ENCODE measurements around the gene GOT1. TPM values are rescaled to one million over a fixed set of nuclear protein-coding genes. Genes with fewer than 3 reads are reported as not detected.

The GOT1 gene
- polyA plus RNA-seq, 4 donors, result 23.5 to 105 (median 72.0) TPM

DNA sequence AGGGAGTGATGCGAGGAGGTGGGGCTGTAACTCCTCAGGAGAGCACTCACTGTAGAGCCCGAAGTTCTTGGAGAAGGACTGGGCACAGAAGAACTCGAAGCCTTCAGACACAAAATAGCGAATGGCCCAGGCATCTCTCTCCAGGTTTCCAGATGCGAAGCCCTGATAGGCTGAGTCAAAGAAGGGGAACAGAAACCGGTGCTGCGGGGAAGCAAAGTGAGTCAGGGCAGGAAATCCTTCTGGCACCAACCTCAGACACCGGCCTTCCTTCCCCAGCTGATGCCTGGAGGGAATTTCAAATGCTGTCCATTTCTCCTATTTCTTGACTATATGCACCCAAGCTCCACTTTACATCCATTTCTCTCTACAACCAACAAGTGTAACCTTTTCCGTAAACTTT lies 26.8 kb downstream of the GOT1 start:
- Histone ChIP-seq H3K9me3 (ENCODE audit: control insufficient read depth in 2 of 2, insufficient read depth in 1 of 2, low read depth in 1 of 2, low read length in 1 of 2) (no peaks in the 10 kb centered on the region), H3K27me3 (ENCODE audit: control insufficient read depth in 3 of 3, insufficient read depth in 3 of 3, low read length in 3 of 3) (no peaks in the 10 kb centered on the region), H3K4me3 (ENCODE audit: low read depth in 1 of 3, low read length in 3 of 3) (no peak overlapping the region), H3K36me3 (ENCODE audit: control insufficient read depth in 3 of 3, insufficient read depth in 2 of 3, low read depth in 1 of 3, low read length in 3 of 3) (peaks cover 17 to 54% (median 33%) of the 10 kb centered on the region in 3 donors), H3K4me1 (ENCODE audit: control insufficient read depth in 3 of 3, insufficient read depth in 2 of 3, low read depth in 1 of 3, low read length in 2 of 3) (no peaks in the 10 kb centered on the region), H3K27ac (ENCODE audit: low read depth in 1 of 3, low read length in 2 of 3) (no peak overlapping the region)
- 81 to 91% (median 90%) methylated on average over 9 of the region's 9 CpGs for WGBS, 3 donors
- FAIRE-seq (no peak), DNase-seq (no peak)

DNA sequence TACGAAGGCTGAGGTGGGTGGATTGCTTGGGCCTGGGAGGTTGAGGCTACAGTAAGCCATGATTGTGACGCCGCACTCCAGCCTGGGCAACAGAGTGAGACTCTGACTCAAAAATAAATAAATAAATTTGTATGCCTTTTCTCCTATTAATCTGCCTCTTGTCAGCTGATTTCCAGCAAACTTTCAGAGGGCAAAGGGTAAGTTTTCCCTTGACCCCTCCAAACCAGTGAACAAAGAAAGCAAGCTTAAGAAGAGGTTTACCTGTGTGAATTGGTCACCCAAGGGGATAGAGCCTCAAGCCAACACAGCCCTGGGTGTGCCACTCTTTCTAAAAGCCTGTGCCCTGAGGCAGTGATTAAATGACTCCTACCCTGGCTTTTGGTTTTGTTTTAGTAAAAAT lies 30.8 kb downstream of the GOT1 start:
- DNase-seq (no peak), FAIRE-seq (no peak)
- Histone ChIP-seq H3K36me3 (ENCODE audit: control insufficient read depth in 3 of 3, insufficient read depth in 2 of 3, low read depth in 1 of 3, low read length in 3 of 3) (peaks cover 23 to 56% (median 37%) of the 10 kb centered on the region in 3 donors), H3K27ac (ENCODE audit: low read depth in 1 of 3, low read length in 2 of 3) (no peak overlapping the region), H3K4me3 (ENCODE audit: low read depth in 1 of 3, low read length in 3 of 3) (no peak overlapping the region), H3K4me1 (ENCODE audit: control insufficient read depth in 3 of 3, insufficient read depth in 2 of 3, low read depth in 1 of 3, low read length in 2 of 3) (no peaks in the 10 kb centered on the region), H3K27me3 (ENCODE audit: control insufficient read depth in 3 of 3, insufficient read depth in 3 of 3, low read length in 3 of 3) (no peaks in the 10 kb centered on the region), H3K9me3 (ENCODE audit: control insufficient read depth in 2 of 2, insufficient read depth in 1 of 2, low read depth in 1 of 2, low read length in 1 of 2) (no peaks in the 10 kb centered on the region)
- WGBS, 3 donors, result 95 to 96% (median 95%) methylated on average over 3 of the region's 3 CpGs

DNA sequence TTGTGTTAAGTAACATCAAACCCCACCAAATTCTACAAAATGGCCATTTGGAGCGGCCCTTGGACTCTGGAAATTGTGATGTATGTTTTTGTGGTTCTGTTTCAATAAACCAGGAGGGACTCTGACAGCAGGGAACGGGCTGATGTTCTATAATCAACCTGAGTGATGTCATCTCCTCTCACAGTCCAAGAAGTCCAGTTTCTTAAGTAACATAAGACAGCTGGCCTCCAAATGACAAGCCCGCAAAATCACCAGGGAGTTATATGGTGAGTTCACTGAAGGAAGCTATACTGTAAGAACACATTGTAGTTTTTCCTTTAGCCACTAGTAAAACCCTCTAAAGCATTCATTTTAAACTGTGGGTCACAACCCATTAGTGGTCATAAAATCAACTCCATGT lies 34.0 kb downstream of the GOT1 start:
- DNase-seq (peak in 1 of 2 donors; percentile 36), FAIRE-seq (no peak)
- Histone ChIP-seq H3K4me1 (ENCODE audit: control insufficient read depth in 3 of 3, insufficient read depth in 2 of 3, low read depth in 1 of 3, low read length in 2 of 3) (no peaks in the 10 kb centered on the region), H3K27ac (ENCODE audit: low read depth in 1 of 3, low read length in 2 of 3) (no peak overlapping the region), H3K36me3 (ENCODE audit: control insufficient read depth in 3 of 3, insufficient read depth in 2 of 3, low read depth in 1 of 3, low read length in 3 of 3) (peaks cover 20 to 36% (median 23%) of the 10 kb centered on the region in 3 donors), H3K4me3 (ENCODE audit: low read depth in 1 of 3, low read length in 3 of 3) (no peak overlapping the region), H3K9me3 (ENCODE audit: control insufficient read depth in 2 of 2, insufficient read depth in 1 of 2, low read depth in 1 of 2, low read length in 1 of 2) (no peaks in the 10 kb centered on the region), H3K27me3 (ENCODE audit: control insufficient read depth in 3 of 3, insufficient read depth in 3 of 3, low read length in 3 of 3) (no peaks in the 10 kb centered on the region)
- WGBS, 3 donors, result 69 to 74% (median 70%) methylated on average over 3 of the region's 3 CpGs

DNA sequence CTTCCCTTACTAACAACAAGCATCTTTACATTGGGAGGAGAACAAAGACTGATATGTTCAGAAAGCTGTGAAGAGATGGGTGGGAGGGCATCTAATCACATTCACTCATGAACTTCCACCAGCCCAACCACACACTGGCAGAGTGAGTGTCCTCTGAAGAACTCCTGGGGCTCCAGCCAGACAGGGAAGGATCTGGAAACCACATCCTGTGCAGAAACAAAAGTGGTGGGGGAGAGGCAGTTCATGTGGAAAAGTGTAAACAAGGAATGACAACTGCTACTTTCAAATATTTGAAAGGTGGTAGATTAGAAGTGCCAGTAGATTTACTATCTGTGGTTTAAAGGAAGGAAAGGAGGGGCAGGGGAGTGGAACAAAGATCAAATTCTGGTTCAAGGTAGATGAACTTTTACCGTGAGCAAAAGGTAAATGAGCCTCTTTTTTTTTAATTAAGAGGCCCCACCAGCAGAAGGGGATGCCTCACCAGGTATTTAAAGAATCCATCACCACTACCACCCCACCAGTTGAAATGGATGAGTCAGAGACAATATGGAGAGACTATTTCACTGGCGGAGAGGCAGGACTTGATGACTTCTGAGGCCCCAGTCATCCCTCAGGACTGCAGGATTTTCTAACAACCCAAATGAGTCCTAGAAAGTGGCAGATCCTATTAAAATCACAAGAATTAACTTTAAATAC lies 34.5 kb downstream of the GOT1 start:
- Histone ChIP-seq H3K27ac (ENCODE audit: low read depth in 1 of 3, low read length in 2 of 3) (no peak overlapping the region), H3K27me3 (ENCODE audit: control insufficient read depth in 3 of 3, insufficient read depth in 3 of 3, low read length in 3 of 3) (no peaks in the 10 kb centered on the region), H3K9me3 (ENCODE audit: control insufficient read depth in 2 of 2, insufficient read depth in 1 of 2, low read depth in 1 of 2, low read length in 1 of 2) (no peaks in the 10 kb centered on the region), H3K4me3 (ENCODE audit: low read depth in 1 of 3, low read length in 3 of 3) (no peak overlapping the region), H3K4me1 (ENCODE audit: control insufficient read depth in 3 of 3, insufficient read depth in 2 of 3, low read depth in 1 of 3, low read length in 2 of 3) (no peaks in the 10 kb centered on the region), H3K36me3 (ENCODE audit: control insufficient read depth in 3 of 3, insufficient read depth in 2 of 3, low read depth in 1 of 3, low read length in 3 of 3) (peaks cover 20 to 32% (median 23%) of the 10 kb centered on the region in 3 donors)
- WGBS, 3 donors, result 41 to 60% (median 59%) methylated on average over 2 of the region's 2 CpGs
- DNase-seq, result peak in 1 of 2 donors; percentile 11
- FAIRE-seq, result no peak

DNA sequence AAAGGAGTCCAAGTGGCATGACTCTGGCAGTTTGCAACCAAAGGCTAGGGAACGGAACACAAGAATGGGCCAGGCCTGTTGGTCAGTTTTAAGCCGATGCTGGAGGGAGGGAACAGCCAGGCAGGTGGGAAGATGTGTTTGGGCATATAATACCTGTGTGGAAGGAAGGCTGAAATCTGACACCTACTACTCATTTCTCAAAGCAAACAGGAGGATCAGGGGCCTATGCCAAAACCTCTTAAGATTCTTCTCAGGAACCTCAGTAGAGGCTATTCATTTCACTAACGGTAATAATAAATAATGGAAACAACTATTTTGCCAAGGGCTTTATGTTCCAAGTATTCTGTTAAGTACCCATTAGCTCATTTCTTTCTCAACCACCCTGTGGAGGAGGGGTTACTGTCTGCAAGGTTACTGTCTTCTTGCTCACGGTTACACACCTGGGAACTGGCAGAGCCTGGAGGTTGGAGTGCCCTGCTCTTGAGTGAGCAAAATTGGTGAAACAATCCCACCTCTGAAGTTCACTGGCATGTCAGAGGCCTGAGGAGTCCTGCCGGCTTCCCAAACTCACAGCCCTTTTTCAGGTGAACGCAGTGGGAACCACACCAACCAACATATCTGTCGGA lies 35.5 kb downstream of the GOT1 start:
- no peak for FAIRE-seq
- Histone ChIP-seq H3K9me3 (ENCODE audit: control insufficient read depth in 2 of 2, insufficient read depth in 1 of 2, low read depth in 1 of 2, low read length in 1 of 2) (no peaks in the 10 kb centered on the region), H3K27ac (ENCODE audit: low read depth in 1 of 3, low read length in 2 of 3) (no peak overlapping the region), H3K4me3 (ENCODE audit: low read depth in 1 of 3, low read length in 3 of 3) (no peak overlapping the region), H3K36me3 (ENCODE audit: control insufficient read depth in 3 of 3, insufficient read depth in 2 of 3, low read depth in 1 of 3, low read length in 3 of 3) (peaks cover 20 to 28% (median 23%) of the 10 kb centered on the region in 3 donors), H3K4me1 (ENCODE audit: control insufficient read depth in 3 of 3, insufficient read depth in 2 of 3, low read depth in 1 of 3, low read length in 2 of 3) (no peaks in the 10 kb centered on the region), H3K27me3 (ENCODE audit: control insufficient read depth in 3 of 3, insufficient read depth in 3 of 3, low read length in 3 of 3) (no peaks in the 10 kb centered on the region)
- WGBS, 3 donors, result 90 to 93% (median 90%) methylated on average over 7 of the region's 7 CpGs
- DNase-seq, result no peak

DNA sequence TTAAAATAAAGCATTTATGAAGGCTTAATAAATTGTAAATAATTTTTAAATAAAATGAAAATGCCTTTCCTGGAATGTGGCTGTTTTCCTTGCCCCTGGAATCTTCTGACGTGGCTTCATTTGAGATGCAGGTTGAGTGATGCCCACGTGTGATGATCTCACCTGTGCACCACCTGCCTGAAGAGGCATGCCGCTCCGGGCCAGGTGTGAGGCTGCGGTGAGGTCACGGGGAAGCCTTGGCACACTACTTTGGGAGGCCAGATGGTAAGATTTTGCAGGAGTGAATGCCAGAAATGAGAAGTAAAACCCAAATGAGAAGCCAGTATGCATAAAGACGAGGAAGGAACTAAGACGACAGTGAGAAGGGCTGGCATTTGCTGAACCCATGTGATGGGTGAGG lies 36.2 kb downstream of the GOT1 start:
- Histone ChIP-seq H3K4me3 (ENCODE audit: low read depth in 1 of 3, low read length in 3 of 3) (no peak overlapping the region), H3K9me3 (ENCODE audit: control insufficient read depth in 2 of 2, insufficient read depth in 1 of 2, low read depth in 1 of 2, low read length in 1 of 2) (no peaks in the 10 kb centered on the region), H3K36me3 (ENCODE audit: control insufficient read depth in 3 of 3, insufficient read depth in 2 of 3, low read depth in 1 of 3, low read length in 3 of 3) (peaks cover 19 to 22% (median 20%) of the 10 kb centered on the region in 3 donors), H3K27ac (ENCODE audit: low read depth in 1 of 3, low read length in 2 of 3) (no peak overlapping the region), H3K27me3 (ENCODE audit: control insufficient read depth in 3 of 3, insufficient read depth in 3 of 3, low read length in 3 of 3) (no peaks in the 10 kb centered on the region), H3K4me1 (ENCODE audit: control insufficient read depth in 3 of 3, insufficient read depth in 2 of 3, low read depth in 1 of 3, low read length in 2 of 3) (no peaks in the 10 kb centered on the region)
- WGBS, 3 donors, result 56 to 78% (median 66%) methylated on average over 8 of the region's 8 CpGs
- FAIRE-seq (no peak), DNase-seq (no peak)

DNA sequence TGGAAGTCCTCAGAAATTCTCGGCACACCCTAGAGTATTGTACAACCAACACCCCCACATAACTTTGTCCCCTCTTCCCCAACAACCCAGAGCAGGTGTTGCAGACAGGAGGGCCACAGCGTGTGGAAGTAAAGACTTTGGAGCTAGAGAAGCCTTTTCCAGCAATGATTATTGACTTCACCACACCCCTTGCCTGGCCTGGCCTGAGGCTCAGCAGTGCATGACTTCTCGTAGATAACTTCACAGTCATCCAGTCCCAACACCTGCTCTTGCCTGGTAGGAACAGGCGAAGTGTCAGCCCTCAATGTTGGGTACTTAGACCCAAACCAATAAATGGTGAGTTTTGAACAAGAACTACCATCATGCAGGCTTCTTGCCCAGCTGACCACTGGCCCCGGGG lies 36.7 kb downstream of the GOT1 start:
- Histone ChIP-seq H3K4me1 (ENCODE audit: control insufficient read depth in 3 of 3, insufficient read depth in 2 of 3, low read depth in 1 of 3, low read length in 2 of 3) (no peaks in the 10 kb centered on the region), H3K27me3 (ENCODE audit: control insufficient read depth in 3 of 3, insufficient read depth in 3 of 3, low read length in 3 of 3) (no peaks in the 10 kb centered on the region), H3K27ac (ENCODE audit: low read depth in 1 of 3, low read length in 2 of 3) (no peak overlapping the region), H3K9me3 (ENCODE audit: control insufficient read depth in 2 of 2, insufficient read depth in 1 of 2, low read depth in 1 of 2, low read length in 1 of 2) (no peaks in the 10 kb centered on the region), H3K4me3 (ENCODE audit: low read depth in 1 of 3, low read length in 3 of 3) (no peak overlapping the region), H3K36me3 (ENCODE audit: control insufficient read depth in 3 of 3, insufficient read depth in 2 of 3, low read depth in 1 of 3, low read length in 3 of 3) (peaks cover 14 to 19% (median 17%) of the 10 kb centered on the region in 3 donors)
- no peak for FAIRE-seq
- 43 to 77% (median 61%) methylated on average over 5 of the region's 5 CpGs for WGBS, 3 donors
- DNase-seq, result peak in 1 of 2 donors; percentile 23

DNA sequence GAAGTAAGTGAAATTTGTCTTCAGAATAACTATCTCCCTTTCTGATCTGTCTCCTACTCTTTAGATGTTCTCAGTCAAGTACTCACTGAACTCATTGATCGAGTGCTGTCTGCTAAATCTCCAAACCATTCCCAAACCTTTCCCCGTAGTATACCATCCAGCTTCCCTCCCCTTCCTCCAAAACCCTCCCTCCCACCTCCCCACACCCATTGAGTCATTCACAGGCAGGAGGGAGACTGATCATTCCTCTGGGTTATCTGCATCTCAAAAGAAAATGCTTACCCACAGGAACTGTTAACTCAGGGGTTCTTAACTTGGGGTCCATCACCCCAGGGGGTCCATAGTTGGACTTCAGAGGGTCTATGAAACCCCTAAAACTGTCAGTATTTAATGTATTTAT lies 37.4 kb downstream of the GOT1 start:
- Histone ChIP-seq H3K4me1 (ENCODE audit: control insufficient read depth in 3 of 3, insufficient read depth in 2 of 3, low read depth in 1 of 3, low read length in 2 of 3) (no peaks in the 10 kb centered on the region), H3K4me3 (ENCODE audit: low read depth in 1 of 3, low read length in 3 of 3) (no peak overlapping the region), H3K27me3 (ENCODE audit: control insufficient read depth in 3 of 3, insufficient read depth in 3 of 3, low read length in 3 of 3) (no peaks in the 10 kb centered on the region), H3K9me3 (ENCODE audit: control insufficient read depth in 2 of 2, insufficient read depth in 1 of 2, low read depth in 1 of 2, low read length in 1 of 2) (no peaks in the 10 kb centered on the region), H3K27ac (ENCODE audit: low read depth in 1 of 3, low read length in 2 of 3) (no peak overlapping the region), H3K36me3 (ENCODE audit: control insufficient read depth in 3 of 3, insufficient read depth in 2 of 3, low read depth in 1 of 3, low read length in 3 of 3) (peaks cover 12 to 17% (median 14%) of the 10 kb centered on the region in 3 donors)
- FAIRE-seq (no peak), DNase-seq (no peak)
- WGBS, 3 donors, result 47 to 70% (median 60%) methylated on average over 2 of the region's 2 CpGs
